ENCODE measurements around the gene CPA2. TPM values are rescaled to one million over a fixed set of nuclear protein-coding genes. Genes with fewer than 3 reads are reported as not detected.

CPA2 gene
- 0.43 TPM in 1 of 2 replicates, not detected in the other for total RNA-seq

DNA sequence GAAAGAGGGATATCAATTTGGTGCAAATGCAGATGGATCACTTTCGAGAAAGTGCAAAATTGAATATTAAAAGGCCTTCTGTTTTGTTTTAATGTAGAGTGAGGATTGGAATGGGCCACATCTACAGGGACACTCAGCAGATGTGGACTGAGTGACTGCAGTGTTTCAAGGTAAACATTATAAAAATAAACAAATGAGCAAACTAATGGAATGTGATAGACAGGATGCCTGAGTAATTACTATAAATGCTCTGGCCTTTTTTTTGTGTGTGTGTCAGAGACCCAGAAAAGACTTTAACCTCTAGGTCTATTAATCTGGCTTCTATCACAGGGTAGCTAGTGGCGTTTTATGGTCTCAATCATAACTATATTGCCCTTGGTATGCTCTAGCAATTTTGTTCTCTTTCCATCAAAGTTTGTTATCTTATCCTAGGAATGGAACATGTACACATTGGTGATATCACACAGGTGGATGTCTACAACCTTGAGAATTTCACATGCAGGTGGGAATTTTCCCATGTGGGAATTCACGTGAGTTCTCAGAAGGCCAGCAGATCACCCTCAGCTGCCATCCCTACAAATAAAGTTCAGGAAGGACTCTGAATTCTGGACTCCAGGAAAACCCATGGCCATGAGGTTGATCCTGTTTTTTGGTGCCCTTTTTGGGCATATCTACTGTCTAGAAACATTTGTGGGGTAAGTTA is at the start of gene CPA2:
Gene CPA2, plus strand, starts transcription at position 606 of the 703 bp plus-strand sequence. Its CDS starts 19 bp downstream, at position 625.

DNA sequence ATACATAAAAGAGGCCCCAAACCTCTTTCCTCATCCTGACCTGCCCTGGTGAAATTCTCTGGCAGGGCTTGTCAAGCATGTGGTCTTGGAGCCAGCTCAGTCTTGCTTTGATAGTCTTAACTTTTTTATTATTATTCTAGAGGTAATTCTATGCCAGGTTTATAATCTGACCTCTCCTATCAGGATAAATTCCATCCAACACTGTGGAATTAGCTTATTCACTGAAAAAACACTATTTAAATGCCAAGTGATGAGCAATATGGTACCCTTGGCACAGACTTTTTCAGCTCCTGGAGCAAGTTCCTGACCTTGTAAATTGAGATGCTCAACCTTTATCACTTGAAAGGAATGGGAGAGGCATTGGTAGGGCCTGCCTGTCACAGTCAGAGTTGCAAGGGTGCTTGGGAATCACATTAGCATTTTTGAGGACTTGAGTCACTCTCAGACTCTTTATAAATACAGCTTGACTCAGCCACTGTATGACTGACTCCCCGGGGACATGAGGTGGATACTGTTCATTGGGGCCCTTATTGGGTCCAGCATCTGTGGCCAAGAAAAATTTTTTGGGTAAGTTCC is 26.1 kb downstream of the CPA2 start, which contains the start of gene CPA4:
Gene CPA4, plus strand, starts transcription at position 480 of the 576 bp plus-strand sequence. Its CDS starts 20 bp downstream, at position 500.

Other genes with a start within 250 kb of the CPA2 start
- gene ZC3HC1, start 215.5 kb upstream of the CPA2 start, total RNA-seq, result 8.7 and 10.4 TPM in 2 replicates
- gene KLHDC10, start 196.3 kb upstream of the CPA2 start, total RNA-seq, result 23.4 and 24.7 TPM in 2 replicates
- gene TMEM209, start 61.5 kb upstream of the CPA2 start, total RNA-seq, result 5.1 and 9.4 TPM in 2 replicates
- gene SSMEM1, start 59.0 kb upstream of the CPA2 start, total RNA-seq, result not detected in 2 replicates
- 6.6 and 7.2 TPM in 2 replicates for gene CPA4, start 26.3 kb downstream of the CPA2 start, total RNA-seq
- gene CPA5, start 78.0 kb downstream of the CPA2 start, total RNA-seq, result not detected in 2 replicates
- not detected in 2 replicates for gene CPA1, start 113.6 kb downstream of the CPA2 start, total RNA-seq
- 10.6 and 12.1 TPM in 2 replicates for gene CEP41, start 174.2 kb downstream of the CPA2 start, total RNA-seq
- gene MEST, start 225.2 kb downstream of the CPA2 start, total RNA-seq, result 12.0 and 15.1 TPM in 2 replicates

All from tracheal epithelial cell (primary cell).